AG09319 (cell line): Measurements from ENCODE around the gene SLC38A10.

Experiments used
- DNase-seq: peaks from one replicate; pipeline ENCODE4 v3.0.0-alpha.2; 2010; ENCODE audit warnings: low read depth; ENCODE audit errors: extremely low read depth
- TF ChIP-seq, protein P1 (sequence below): IDR thresholded peaks from 2 replicates; pipeline ENCODE4 v1.5.1; 2011; ENCODE audit warnings: low read depth, mild to moderate bottlenecking, inconsistent platforms, low read length, moderate library complexity

SLC38A10 gene

DNA sequence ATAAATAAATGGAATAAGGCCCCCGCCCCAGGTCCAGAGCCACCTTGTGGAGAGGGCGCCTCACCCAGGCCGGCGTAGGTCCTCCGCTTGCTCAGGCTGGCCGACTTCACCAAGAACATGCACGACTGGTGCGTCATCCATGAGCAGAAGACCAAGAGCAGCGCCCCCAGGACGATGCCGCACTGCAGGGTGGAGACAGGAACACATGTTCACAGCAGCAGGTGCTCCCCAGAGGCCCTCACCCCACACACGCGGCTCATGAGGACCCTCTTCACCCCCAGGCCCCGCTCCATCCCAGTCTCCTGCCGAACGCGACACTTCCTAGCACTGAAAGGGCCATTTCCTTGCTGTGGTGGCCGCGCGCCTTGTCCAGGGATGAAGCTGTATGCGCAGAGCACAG is 5.5 kb downstream of the SLC38A10 start:
- no peak for DNase-seq
- TF ChIP-seq, protein P1, sequence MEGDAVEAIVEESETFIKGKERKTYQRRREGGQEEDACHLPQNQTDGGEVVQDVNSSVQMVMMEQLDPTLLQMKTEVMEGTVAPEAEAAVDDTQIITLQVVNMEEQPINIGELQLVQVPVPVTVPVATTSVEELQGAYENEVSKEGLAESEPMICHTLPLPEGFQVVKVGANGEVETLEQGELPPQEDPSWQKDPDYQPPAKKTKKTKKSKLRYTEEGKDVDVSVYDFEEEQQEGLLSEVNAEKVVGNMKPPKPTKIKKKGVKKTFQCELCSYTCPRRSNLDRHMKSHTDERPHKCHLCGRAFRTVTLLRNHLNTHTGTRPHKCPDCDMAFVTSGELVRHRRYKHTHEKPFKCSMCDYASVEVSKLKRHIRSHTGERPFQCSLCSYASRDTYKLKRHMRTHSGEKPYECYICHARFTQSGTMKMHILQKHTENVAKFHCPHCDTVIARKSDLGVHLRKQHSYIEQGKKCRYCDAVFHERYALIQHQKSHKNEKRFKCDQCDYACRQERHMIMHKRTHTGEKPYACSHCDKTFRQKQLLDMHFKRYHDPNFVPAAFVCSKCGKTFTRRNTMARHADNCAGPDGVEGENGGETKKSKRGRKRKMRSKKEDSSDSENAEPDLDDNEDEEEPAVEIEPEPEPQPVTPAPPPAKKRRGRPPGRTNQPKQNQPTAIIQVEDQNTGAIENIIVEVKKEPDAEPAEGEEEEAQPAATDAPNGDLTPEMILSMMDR = no peak

DNA sequence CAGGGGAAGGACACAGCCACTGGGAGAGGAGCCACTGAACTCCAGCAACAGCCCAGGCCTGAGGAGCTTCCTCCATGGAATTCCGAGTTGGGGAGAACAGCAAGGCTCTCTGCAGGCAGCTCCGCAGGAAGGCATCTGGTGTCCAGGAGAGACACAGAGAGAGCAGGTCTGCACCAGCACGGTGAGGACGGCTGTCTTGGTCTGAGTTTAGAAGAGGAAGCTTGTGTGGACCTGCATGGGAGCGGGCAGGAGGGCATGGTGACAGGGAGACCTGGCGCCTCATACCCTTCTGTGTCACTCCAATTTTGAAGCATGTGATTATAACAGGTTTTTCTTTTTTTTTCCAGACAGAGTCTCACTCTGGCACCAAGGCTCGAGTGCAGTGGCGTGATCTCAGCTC is 6.4 kb downstream of the SLC38A10 start:
- TF ChIP-seq, protein P1 = no peak
- DNase-seq = no peak

DNA sequence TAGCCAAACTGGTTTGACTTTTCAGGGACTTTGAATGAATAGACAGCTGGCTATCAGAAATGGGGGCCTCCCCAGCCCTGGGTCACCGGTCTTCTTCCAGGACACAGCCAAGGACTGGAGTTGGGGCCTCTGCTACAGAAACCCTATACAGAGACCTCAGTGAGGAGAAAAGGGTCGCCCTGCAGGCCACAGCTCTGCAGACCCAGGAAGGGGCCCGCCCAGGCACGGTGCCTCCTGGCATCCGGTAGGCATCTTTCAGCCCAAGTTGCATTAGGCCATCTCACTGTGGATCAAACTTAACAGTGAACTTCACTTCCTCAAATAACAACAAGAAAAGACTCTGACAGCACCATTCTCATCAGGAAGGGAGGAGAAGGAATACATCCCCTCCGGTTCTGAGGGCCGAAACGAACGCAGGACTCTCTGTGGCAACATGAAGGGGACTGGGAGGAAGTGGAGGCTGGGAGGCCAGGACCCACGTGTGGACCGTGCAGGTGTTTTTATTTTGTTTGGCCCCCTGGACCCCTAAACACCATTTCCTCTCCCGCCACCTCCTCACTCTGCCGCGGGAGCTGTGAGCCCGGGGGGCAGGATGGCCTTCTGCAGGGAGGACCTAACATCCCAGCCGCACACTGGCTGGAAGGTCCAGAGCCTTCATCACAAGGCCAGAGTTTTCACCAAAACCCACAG is 7.2 kb downstream of the SLC38A10 start:
- no peak for DNase-seq
- TF ChIP-seq, protein P1 = no peak

DNA sequence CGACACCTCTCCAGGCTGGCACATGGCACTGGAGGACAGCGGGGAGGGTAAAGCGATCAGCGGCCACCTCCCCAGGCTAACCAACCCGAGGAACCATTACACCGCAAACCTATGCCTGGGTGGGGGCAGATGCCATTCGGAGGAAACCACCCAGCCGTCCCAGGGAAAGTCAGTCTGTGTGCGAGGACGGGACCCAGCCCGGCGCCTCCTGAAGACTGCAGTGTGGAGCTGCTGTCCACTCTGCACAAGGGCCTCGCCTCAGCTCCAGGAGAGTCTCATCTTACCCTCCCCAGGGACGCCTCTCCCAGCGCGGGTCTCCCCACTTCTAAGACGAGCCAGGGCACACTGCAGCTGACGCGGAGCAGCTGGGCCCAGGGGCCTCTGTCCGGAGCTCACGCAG is 8.0 kb downstream of the SLC38A10 start:
- TF ChIP-seq, protein P1 = no peak
- no peak for DNase-seq

DNA sequence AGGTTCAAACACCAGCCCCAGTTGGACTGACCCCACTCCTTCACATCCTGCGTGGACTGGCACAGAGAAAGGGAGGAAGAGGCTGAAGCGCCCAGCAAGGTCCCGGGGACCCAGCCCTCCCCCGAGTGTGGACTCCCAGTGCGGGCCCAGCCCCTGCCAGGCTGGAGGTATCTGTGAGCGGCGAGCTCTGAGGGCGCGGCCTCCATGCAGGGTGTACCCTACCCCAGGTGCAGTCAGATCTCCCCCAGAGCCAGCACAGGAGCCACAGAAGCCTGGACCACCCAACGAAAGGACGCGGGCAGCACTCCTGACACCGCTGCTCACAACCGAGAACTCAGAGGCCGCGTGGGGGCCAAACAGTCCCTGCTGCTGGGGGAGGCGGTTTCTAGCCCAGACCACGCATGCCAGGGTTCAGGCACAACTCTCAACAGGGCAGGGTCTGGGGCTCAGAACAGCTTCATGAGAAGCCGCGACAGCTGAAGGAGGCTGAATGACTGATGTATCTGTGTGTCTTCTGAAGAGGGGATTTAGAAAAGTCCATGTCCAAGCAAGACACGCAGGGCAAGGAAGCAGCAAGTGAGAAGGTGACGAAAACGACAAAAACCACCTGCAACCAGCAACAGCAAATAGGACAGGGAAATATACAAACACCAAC is 8.5 kb downstream of the SLC38A10 start:
- no peak for DNase-seq
- TF ChIP-seq, protein P1 = no peak

DNA sequence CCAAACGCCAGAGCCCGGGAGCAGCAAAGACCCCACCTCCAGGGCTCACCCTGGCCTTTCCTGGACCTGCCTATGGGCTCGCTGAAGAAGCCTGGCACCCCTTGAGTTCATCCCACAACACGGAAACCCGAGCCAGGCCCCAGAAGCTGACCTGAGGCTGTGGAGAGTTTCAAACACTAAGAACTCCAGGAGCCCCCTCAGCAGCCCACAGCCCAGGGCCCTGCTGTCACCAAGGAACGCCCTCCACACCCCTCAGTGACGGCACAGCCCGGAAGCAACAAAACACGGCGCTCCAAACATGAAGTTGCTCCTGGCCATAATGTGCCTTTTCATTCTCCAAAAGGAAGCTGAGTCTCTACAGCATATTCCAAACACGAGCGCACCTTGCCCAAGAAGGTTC is 9.2 kb downstream of the SLC38A10 start:
- TF ChIP-seq, protein P1 = no peak
- DNase-seq = no peak

DNA sequence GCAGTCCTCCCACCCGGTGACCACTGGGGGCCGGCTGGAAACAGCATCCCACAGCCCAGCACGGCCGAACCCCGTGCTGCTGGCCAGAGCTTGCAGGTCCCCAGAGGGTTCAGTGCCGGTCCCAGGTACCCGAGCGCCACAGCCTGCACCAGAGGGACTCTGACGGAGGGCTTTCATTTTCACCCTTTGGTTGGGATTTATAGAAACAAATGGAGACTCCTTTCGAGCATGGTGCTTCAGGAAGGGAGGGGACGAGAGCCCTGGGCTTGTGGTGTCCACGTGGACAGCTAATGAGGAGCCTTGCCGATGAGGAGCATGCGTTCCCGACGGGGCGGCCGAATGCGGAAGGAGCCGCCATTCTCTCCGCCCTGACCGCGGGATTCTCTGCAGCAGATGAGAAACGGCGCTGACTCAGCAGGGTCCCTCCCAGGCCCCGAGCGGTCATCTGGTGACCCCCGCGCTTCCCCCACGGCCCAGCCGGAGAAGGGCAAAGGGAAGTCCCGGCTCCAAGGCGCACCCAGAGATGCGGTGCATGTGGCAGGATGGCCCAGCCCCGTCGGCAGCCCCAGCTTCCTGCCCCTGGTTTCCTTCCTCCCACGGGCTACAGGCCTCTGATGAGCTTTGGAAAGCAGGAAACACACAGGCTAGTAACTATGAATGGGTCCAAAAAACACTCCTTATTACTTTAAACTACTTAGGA is 9.8 kb downstream of the SLC38A10 start:
- DNase-seq = no peak
- TF ChIP-seq, protein P1 = no peak
